Activated CD4-positive, alpha-beta T cell treated with anti-CD3 and anti-CD28 coated beads, Interleukin-2, amount 10 ng/mL, durations not matched to agents 7 days and 5 days (primary cell): Measurements from ENCODE around the gene TMEM225B. TPM values are rescaled to one million over a fixed set of nuclear protein-coding genes. Genes with fewer than 3 reads are reported as not detected.
A peak's percentile ranks its signal among the peaks of the same experiment; 100 is the strongest.
"Not testable (repeated sequence)": the region's sequence is repeated elsewhere in the genome, so short reads cannot be mapped to it uniquely, and the experiment has no call there.

Source experiments
- CTCF ChIA-PET: fragments of 350-600 bp; sonication (Branson Sonifier 250); formaldehyde crosslinking; loops from one replicate; lab custom pipeline; 2021; ENCODE audit warnings: antibody characterized with exemption; lab: Charles Lee
- POLR2A ChIA-PET: fragments of 350-600 bp; sonication (Branson Sonifier 250); formaldehyde crosslinking; loops from one replicate; lab custom pipeline; 2021; ENCODE audit warnings: antibody characterized with exemption; lab: Charles Lee
- DNase-seq: peaks from one replicate; pipeline ENCODE4 v3.0.0-alpha.2; 2020
- H3K27ac Mint-ChIP-seq: one replicate; pipeline ENCODE4 v1.8.0; 2021; ENCODE audit warnings: mild to moderate bottlenecking, moderate library complexity, mixed read lengths
- H3K27me3 Mint-ChIP-seq: one replicate; pipeline ENCODE4 v1.8.0; 2021; ENCODE audit warnings: mixed read lengths
- H3K36me3 Mint-ChIP-seq: one replicate; pipeline ENCODE4 v1.8.0; 2021; ENCODE audit warnings: low read depth, mixed read lengths
- H3K4me1 Mint-ChIP-seq: one replicate; pipeline ENCODE4 v1.8.0; 2021; ENCODE audit warnings: mixed read lengths
- H3K4me3 Mint-ChIP-seq: one replicate; pipeline ENCODE4 v1.8.0; 2021; ENCODE audit warnings: mild to moderate bottlenecking, moderate library complexity, mixed read lengths
- H3K9me3 Mint-ChIP-seq: one replicate; pipeline ENCODE4 v1.8.0; 2021; ENCODE audit warnings: mixed read lengths
- total RNA-seq, 2 experiments: library from RNA; stranded (reverse); gene quantifications; one replicate each; pipeline ENCODE4 v1.2.3, GENCODE V29; 2021

Gene TMEM225B
- total RNA-seq, 2 experiments from 2014 or later = 1.2 to 1.3 TPM

DNA sequence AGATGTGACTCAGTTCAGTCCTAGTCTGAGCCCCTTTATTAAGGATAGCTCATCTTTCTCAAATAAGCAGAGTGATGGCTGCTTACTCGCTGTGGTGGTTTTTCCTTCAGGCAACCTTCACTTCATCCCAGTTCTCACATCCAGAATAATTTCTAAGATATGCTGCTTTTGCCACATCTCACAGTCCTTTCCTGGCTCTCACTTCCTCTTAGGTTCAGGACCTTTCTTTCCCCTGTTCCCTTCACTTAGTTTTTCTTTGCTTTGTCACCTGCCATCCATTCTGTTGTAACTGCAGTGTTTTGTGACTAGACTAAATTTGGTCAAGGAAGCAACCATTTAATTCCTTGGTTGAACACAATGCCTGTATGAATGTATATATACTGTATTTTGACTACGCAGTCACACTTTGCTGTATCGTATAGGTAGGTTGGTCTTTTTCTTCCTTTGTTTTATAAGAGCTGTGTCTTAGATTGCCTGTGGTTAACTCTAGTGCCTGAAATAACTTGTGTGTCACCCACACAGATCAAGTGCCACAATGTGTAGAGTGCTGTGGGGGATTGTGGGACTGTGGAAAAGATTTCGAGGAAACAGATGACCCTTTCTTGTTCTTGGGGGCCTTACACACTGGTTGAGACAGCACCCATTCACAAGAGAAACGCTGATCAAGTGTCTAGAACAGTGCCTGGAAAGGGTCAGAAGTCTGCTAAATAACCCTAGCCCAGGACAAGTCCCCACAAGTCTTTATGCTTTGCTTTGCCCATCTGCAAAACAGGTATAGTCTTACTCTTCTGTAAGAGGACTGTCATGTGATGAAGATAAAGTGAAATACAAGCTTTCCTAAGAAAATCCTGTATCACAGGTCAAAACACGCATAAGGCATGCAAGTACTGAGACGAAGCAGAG, 37.0 kb upstream of the TMEM225B start:
- ChIA-PET POLR2A (no interaction called here), CTCF (interaction anchor here (1.0 kb wide), 1 partner anchor 10 kb away, joined by 3 read pairs; no protein-coding TSS in a partner anchor)
- DNase-seq = no peak
- Mint-ChIP-seq H3K9me3 (no peaks in the 10 kb centered on the region), H3K36me3 (peaks cover 66% of the 10 kb centered on the region), H3K4me3 (peak overlapping the region; percentile 90), H3K4me1 (peaks cover 49% of the 10 kb centered on the region), H3K27ac (peak overlapping the region; percentile 79), H3K27me3 (no peaks in the 10 kb centered on the region)

DNA sequence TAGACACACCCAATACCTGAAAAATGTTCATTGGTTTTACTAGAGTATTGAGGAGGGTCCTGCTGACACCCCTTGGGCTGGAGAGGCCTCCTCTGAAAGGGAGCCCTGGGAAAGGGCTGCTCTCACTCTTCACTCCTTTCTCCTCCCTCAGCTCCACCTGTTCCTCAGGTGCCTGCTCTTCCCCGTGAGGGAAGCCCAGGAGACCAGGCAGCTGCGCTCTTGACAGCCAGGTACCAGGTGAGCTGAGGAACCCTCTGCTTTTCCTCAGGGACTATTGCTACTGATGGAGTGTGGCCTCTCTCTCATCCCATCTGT, 36.4 kb upstream of the TMEM225B start:
- Mint-ChIP-seq H3K27ac (no peak overlapping the region), H3K4me1 (peaks cover 45% of the 10 kb centered on the region), H3K4me3 (no peak overlapping the region), H3K27me3 (no peaks in the 10 kb centered on the region), H3K9me3 (no peaks in the 10 kb centered on the region), H3K36me3 (peaks cover 67% of the 10 kb centered on the region)
- ChIA-PET CTCF (interaction anchor here (1.0 kb wide), 1 partner anchor 9 kb away, joined by 3 read pairs; no protein-coding TSS in a partner anchor), POLR2A (no interaction called here)
- DNase-seq = no peak

DNA sequence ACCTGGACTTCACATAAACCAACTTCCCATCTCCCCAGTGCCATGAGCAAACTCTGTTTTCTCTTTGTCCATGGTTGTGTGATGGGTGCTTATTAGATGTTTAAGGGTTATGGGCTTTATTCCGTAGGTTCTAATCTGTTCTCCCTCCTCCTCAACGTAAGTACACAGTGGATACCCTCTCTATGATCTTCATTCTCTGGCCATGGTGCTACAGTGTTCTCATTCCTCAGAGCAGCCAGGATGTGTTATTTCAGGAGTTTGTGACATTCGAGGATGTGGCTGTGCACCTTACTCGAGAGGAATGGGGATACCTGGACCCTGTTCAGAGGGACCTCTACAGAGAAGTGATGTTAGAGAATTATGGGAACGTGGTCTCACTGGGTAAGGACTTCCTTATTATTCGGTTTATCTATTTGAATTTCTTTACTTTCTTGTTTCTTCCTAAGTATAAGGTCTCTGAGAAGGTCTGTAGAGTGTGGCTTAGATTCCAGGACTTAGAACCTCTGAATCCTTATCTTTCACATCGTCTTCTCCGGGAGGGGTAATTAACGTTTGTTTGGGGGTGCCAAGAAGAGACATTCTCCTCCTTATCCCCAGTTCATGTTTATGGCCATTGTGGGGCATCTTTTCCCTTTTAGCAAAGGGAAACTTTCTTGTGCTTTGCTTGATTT, 35.8 kb upstream of the TMEM225B start:
- no peak overlapping the region for H3K27ac Mint-ChIP-seq
- POLR2A ChIA-PET = no interaction called here
- CTCF ChIA-PET = interaction anchor here (1.0 kb wide), 1 partner anchor 9 kb away, joined by 3 read pairs; no protein-coding TSS in a partner anchor
- H3K27me3 Mint-ChIP-seq = no peaks in the 10 kb centered on the region
- peaks cover 40% of the 10 kb centered on the region for H3K4me1 Mint-ChIP-seq
- H3K4me3 Mint-ChIP-seq = no peak overlapping the region
- peaks cover 61% of the 10 kb centered on the region for H3K36me3 Mint-ChIP-seq
- DNase-seq = no peak
- H3K9me3 Mint-ChIP-seq = no peaks in the 10 kb centered on the region

DNA sequence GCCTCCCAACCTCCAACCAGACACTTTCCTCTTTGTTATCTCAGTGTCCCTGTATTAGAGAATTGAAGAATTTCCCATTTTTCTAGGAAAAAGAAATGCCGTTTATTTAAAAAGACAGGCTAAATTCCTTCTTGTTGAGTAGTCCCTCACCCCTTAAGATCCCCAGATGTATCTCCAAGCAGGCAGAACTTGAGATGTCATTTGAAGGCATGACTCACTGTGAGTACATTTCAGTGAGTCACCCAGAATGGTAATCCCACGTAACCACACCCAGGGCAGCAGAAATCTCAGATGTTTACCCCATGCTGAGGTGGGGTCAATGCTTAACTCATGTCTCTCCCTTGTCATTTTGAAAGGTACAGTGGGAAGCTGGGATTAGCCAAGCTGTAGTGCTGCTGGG, 35.2 kb upstream of the TMEM225B start:
- ChIA-PET CTCF (no interaction called here), POLR2A (no interaction called here)
- no peak overlapping the region for H3K4me3 Mint-ChIP-seq
- H3K27me3 Mint-ChIP-seq = no peaks in the 10 kb centered on the region
- H3K36me3 Mint-ChIP-seq = peaks cover 58% of the 10 kb centered on the region
- peaks cover 38% of the 10 kb centered on the region for H3K4me1 Mint-ChIP-seq
- H3K27ac Mint-ChIP-seq = peak overlapping the region; percentile 60
- peak; percentile 17 for DNase-seq
- H3K9me3 Mint-ChIP-seq = no peaks in the 10 kb centered on the region

DNA sequence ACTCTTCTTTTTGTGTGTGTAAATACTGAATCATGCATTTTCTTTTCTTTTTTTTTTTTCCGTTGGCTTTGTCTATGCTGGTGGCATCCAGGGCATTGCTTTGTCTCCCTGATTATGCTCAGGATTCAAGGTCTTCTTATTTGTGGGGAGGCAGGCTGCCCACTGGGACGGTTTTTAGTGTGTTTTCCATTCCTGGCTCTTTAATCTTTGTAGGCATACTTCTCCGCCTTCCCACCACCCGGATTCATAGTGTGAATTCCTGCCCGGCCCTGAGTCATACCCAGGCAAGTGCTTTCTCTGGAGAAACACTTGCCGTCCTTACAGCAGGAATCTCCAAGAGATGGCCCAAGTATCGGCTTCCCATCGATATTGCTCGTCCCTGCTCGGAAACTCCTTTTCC, 34.4 kb upstream of the TMEM225B start:
- DNase-seq = no peak
- CTCF ChIA-PET = no interaction called here
- H3K27me3 Mint-ChIP-seq = no peaks in the 10 kb centered on the region
- no peaks in the 10 kb centered on the region for H3K9me3 Mint-ChIP-seq
- H3K27ac Mint-ChIP-seq = no peak overlapping the region
- peaks cover 55% of the 10 kb centered on the region for H3K36me3 Mint-ChIP-seq
- POLR2A ChIA-PET = no interaction called here
- no peak overlapping the region for H3K4me3 Mint-ChIP-seq
- H3K4me1 Mint-ChIP-seq = peaks cover 38% of the 10 kb centered on the region

DNA sequence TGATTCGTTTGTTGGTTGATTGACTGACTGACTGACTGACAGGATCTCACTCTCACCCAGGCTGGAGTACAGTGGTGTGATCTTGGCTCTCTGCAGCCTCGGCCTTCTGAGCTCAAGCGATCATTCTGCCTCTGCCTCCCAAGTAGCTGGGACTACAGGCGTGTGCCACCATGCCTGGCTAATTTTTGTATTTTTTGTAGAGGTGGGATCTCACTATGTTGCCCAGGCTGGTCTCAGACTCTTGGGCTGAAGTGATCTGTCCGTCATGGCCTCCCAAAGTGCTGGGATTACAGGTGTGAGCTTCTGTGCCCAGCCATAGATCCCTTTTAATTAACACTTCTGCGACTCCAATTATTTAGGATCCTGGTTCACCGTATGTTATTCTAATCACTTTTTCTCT, 29.3 kb upstream of the TMEM225B start:
- CTCF ChIA-PET, H3K9me3 Mint-ChIP-seq, H3K4me1 Mint-ChIP-seq, POLR2A ChIA-PET, H3K4me3 Mint-ChIP-seq, H3K27me3 Mint-ChIP-seq, H3K27ac Mint-ChIP-seq, DNase-seq: not testable (repeated sequence)
- peaks cover 61% of the 10 kb centered on the region for H3K36me3 Mint-ChIP-seq

DNA sequence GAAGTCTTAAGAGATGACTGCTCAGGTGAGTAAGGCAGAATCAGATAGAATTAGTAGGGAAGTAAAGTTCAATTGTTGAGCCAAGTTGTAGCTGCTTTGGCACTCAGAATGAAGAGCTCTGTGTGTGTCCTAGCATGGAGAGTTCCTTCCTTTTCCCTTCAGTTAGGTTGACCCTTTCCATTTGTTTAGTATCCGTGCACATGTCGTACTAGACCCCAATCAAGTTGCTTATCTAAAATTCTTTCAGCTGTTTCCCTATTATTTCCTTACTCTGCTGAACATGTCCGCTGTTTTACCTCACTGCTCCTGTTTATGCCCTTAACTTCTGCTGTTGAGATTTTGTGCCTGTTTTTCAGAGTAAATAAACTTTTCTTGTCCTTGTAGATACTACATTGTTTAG, 26.3 kb upstream of the TMEM225B start:
- H3K9me3 Mint-ChIP-seq = no peaks in the 10 kb centered on the region
- H3K4me1 Mint-ChIP-seq = peaks cover 2% of the 10 kb centered on the region
- no peak overlapping the region for H3K4me3 Mint-ChIP-seq
- H3K27ac Mint-ChIP-seq = no peak overlapping the region
- DNase-seq = no peak
- H3K36me3 Mint-ChIP-seq = peaks cover 49% of the 10 kb centered on the region
- CTCF ChIA-PET = interaction anchor here (1.1 kb wide), 1 partner anchor 9 kb away, joined by 3 read pairs; no protein-coding TSS in a partner anchor
- POLR2A ChIA-PET = no interaction called here
- H3K27me3 Mint-ChIP-seq = no peaks in the 10 kb centered on the region

DNA sequence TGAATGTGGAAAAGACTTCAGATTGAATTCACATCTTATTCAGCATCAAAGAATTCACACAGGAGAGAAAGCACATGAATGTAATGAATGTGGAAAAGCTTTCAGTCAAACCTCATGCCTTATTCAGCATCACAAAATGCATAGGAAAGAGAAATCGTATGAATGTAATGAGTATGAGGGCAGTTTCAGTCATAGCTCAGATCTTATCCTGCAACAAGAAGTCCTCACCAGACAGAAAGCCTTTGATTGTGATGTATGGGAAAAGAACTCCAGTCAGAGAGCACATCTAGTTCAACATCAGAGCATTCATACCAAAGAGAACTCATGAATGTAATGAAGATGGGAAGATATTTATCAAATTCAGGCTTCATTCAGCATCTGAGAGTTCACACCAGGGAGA, 24.8 kb upstream of the TMEM225B start:
- peaks cover 2% of the 10 kb centered on the region for H3K4me1 Mint-ChIP-seq
- no peaks in the 10 kb centered on the region for H3K9me3 Mint-ChIP-seq
- no peaks in the 10 kb centered on the region for H3K27me3 Mint-ChIP-seq
- H3K27ac Mint-ChIP-seq = no peak overlapping the region
- ChIA-PET CTCF (no interaction called here), POLR2A (no interaction called here)
- H3K4me3 Mint-ChIP-seq = no peak overlapping the region
- peaks cover 49% of the 10 kb centered on the region for H3K36me3 Mint-ChIP-seq
- DNase-seq = no peak

DNA sequence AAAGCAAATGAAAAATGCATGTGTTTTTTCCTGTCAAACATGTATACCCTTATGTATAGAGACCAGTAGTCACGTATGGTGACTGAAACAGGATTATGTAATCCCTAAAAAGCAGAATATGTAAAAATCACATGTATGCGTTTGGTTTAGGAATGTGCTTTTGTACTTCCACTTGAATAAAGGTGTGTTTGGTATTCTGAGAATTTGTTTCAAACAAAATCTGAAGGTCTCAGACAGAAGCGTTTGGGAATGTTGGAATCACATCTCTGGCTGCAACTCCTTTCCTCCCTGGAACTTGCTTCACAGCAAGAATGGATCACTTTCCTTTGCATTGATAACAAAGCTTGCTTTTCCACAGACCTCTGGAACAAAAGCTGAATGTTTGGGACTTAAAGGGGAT, 21.8 kb upstream of the TMEM225B start:
- POLR2A ChIA-PET = no interaction called here
- Mint-ChIP-seq H3K4me3 (no peak overlapping the region), H3K9me3 (no peaks in the 10 kb centered on the region), H3K27me3 (no peaks in the 10 kb centered on the region), H3K4me1 (peaks cover 20% of the 10 kb centered on the region), H3K36me3 (peaks cover 31% of the 10 kb centered on the region), H3K27ac (no peak overlapping the region)
- DNase-seq = no peak
- CTCF ChIA-PET = interaction anchor here (1.0 kb wide), 1 partner anchor 9 kb away, joined by 3 read pairs; no protein-coding TSS in a partner anchor

DNA sequence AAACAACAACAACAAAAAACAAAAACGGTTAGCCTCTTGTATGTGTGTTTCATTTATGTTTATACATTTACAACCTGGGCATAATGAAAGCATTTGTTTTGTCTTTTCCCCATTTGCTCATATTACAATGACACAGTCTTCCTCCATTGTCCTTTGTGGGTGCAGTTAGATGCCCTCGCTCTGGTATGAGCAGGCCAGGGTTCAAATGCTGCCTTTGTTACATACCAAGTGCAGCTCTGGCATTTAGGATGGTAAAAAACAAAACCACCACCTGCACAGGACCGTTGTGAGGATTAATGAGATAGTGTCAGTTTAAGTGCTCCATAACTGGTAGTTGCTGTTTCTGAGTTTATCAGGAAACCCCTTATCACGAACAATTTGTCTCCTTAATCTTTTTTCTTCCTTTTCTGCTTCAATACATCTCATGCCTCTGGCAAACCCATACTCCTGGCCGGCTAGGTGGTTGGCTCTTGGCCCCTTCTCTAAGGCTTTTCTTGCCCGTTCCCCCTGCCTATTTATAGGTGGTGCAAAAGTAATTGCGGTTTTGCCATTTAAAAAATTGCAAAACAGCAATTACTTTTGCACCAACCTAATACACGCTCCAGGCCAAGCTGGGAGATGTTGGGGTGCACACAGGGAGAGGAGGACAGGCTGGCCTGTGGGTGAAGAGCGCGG, 18.6 kb upstream of the TMEM225B start:
- no peaks in the 10 kb centered on the region for H3K9me3 Mint-ChIP-seq
- peaks cover 3% of the 10 kb centered on the region for H3K36me3 Mint-ChIP-seq
- DNase-seq = no peak
- H3K27me3 Mint-ChIP-seq = no peaks in the 10 kb centered on the region
- H3K27ac Mint-ChIP-seq = no peak overlapping the region
- H3K4me1 Mint-ChIP-seq = peaks cover 20% of the 10 kb centered on the region
- ChIA-PET POLR2A (no interaction called here), CTCF (interaction anchor here (0.7 kb wide), 1 partner anchor 406 kb away, joined by 4 read pairs; no protein-coding TSS in a partner anchor)
- peak overlapping the region; percentile 73 for H3K4me3 Mint-ChIP-seq

DNA sequence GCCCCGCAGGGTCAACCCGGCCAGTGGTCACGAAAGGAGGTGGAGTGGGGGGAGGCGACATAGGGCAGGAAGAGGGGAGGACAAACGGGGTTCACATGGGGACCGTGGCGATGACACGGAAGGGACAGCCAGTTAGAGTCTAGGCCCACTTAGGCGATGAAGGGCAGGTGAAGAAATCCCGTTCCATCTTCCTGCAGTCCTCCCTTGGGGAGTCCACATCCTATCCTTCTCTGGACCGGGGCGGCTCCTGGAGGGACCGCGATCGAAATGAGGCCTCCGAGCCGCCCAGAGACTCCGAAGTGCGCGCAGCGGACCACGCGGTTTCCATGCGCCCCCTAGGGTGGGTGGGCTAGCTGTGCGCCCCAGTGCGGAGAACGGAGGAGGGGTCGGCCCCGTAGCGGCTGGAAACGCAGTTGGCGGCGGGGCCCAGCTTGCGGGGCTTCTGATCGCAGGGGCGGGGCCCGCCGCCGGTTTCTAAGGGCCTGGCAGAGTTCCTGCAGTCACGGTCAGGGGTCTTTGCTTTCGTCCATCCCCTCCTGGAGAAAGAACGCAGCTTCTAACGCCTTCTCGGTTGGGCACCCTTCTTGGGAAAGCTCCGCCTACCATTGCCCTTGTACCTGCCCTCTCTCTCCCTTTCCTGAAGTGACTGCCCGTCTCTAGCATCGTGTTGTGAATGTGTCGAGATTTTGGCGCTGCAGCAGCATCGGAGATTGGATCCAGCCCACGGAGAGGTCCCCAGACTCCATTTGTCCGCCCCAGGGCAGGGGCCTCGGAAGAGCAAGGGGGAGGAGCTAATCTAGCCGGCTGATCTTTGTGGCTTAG, 17.9 kb upstream of the TMEM225B start:
- Mint-ChIP-seq H3K4me3 (peak overlapping the region; percentile 73), H3K9me3 (no peaks in the 10 kb centered on the region), H3K4me1 (peaks cover 20% of the 10 kb centered on the region), H3K27me3 (no peaks in the 10 kb centered on the region), H3K36me3 (no peaks in the 10 kb centered on the region), H3K27ac (no peak overlapping the region)
- POLR2A ChIA-PET = no interaction called here
- peak; percentile 33 for DNase-seq
- CTCF ChIA-PET = interaction anchor here (0.7 to 1.3 kb wide), 3 partner anchors 8 to 406 kb away, joined by 3 to 7 read pairs (median 4); no protein-coding TSS in a partner anchor

DNA sequence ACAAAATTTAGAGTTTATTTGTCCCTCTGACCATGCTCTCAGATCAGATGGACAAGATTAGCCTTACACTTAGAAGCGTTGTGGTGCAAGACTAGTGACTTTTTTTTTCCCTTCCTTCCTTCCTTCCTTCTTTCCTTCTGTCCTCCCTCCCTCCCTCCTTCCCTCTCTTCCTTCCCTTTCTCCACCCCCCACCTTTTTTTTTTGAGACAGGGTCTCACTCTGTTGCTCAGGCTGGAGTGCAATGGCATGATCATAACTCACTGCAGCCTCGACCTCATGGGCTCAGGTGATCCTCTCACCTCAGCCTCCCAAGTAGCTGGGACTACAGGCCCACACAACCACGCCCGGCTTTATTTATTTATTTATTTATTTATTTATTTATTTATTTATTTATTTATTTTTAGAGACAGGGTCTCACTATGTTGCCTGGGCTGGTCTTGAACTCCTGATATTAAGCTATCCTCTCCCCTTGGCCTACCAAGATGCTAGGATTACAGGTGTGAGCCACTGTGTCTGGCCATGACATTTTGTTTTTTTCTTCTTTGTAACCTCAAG, 17.2 kb upstream of the TMEM225B start:
- Mint-ChIP-seq H3K27ac (peak overlapping the region; percentile 46), H3K4me3 (peak overlapping the region; percentile 73), H3K4me1 (peaks cover 20% of the 10 kb centered on the region)
- H3K36me3 Mint-ChIP-seq, DNase-seq, H3K27me3 Mint-ChIP-seq, POLR2A ChIA-PET, H3K9me3 Mint-ChIP-seq: not testable (repeated sequence)
- CTCF ChIA-PET = interaction anchor here (1.0 to 1.3 kb wide), 2 partner anchors 9 to 22 kb away, joined by 3 to 7 read pairs; no protein-coding TSS in a partner anchor
